Activated CD8-positive, alpha-beta memory T cell treated with anti-CD3 and anti-CD28 coated beads, Interleukin-2, amount 50 U/mL, for 24 hours (primary cell): ENCODE results near the gene CCDC89.
"Not testable (repeated sequence)": the region's sequence is repeated elsewhere in the genome, so short reads cannot be mapped to it uniquely, and the experiment has no call there.

Experiments
- DNase-seq: peaks from one replicate; pipeline ENCODE4 v3.0.0-alpha.2; 2020; ENCODE audit errors: extremely low read depth

The CCDC89 gene

DNA sequence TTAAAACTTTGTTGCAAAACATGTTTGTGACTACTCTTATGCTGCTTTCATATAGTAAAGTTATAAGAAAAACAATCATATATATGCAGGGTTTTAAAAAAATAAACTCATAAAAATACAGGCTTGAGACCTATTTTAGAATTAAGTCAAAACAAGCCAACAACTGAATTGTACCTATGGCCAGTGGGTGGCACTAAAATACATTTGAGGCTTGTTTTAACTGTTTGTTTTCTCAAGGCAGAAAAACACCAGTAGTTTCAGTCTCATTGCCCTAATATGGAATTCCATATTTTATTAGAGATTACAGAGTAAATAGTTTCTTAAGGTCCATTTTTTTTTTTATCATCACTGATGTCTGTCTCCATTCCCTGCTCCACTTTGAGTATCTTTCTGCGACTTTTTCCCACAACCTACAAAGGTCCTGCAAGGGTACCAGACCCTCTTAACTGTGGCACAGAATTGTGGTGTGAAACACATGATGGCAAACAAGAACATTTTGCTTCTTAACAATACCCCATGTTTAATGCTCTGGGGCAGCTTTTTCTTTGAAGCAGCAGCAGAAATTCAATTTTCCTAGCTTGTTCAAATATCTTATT, 8.5 kb upstream of the CCDC89 start:
- no peak for DNase-seq

DNA sequence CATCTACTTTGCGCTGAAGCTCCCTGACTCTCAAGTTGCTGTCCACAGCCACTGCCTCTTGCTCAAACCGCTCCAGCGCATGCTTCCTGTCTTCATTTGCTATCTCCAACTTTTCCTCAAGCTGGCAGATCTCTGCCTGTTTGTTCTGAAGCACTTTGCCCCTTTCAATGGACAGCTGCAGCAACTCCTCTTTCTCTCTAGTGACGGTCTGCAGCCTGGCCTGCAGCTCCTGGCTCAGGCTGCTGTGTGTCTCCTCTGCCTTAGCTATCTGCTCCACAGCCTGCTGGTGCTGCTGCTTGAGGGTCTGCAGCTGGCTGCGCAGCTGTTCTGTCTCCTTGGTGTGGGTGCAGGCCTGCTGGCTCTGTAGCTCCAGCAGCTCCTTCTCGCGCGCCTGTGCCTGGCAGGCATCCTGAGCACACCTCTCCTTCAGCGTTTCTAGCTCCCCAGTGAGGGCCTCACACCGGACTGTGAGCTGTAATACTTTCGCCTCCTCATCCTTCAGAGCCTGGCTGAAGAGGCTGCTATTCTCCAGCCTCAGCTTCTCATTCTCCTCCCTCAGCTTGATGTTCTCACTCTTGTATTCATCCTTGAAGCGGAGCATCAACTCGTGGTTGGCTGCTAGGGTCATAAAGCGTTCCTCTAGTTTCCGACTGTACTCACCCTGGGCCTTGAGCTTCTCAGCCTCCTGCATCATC, 723 bp downstream of the CCDC89 start:
- DNase-seq: no peak

DNA sequence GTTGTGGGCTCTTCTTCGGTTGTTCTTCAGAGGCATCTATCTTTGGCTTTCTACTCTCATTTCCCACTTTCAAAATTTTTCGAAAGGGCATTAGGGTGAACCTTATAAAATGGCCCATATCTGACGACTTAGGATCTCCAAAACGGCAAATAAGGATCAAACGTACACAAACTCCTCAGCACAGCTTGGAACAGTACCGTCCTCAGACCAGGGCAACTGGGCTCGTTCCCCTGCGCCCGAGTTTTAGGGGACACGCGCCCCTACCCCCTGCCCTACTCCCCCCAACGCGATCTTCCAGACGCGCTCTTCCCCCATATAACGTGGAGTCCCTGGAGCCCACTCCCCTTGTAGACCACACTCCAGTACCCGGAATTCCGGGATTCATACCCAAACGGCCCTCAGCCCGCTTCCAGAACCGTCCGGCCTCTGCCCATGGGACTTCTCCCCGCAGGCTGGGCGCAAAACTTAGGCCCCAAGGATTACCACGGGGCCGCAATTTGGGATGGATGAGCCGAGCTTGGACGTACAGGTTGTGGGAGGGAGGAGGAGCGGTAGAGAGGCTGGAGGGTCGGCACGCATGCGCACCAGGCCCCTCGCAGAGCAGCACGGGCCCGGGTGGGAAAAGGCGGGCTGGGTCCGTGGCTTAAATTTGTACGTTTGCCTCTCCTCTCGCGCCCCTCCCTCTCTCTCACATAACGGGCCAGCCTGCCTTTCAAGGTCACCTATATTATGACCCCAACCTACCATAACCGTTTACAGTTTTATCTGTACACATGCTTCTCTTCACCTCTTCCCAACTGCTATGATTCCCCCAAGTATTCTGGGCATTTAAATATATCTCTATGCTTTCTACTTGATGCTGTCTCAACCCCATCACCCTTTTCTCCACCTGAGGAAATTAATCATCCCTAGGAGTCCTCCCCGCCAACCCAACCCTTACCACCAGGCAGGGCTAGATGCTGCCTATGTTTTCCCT, 3.4 kb downstream of the CCDC89 start:
- peak; percentile 28 for DNase-seq

GRCh38 chr11:85680897-85681296, 5.1 kb downstream of the CCDC89 start:
- DNase-seq: no peak

DNA sequence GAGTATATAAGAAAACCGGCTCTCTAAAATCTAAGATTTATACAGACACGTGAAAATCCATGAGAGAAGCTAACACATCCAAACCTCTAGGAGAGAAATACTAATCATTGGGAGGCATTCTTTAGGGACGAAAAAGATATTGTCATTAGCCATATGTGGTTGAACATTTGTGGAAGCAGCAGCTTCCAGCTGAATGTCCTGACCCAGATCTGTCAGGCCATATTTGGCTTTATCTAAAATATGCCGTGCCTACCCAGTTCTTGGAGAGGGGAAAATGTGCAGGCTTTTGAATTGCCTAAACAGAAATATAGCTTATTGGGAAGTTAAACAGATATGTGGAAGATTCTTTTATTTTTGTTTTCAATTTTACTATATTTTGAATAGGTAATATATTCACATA, 6.4 kb downstream of the CCDC89 start:
- no peak for DNase-seq

DNA sequence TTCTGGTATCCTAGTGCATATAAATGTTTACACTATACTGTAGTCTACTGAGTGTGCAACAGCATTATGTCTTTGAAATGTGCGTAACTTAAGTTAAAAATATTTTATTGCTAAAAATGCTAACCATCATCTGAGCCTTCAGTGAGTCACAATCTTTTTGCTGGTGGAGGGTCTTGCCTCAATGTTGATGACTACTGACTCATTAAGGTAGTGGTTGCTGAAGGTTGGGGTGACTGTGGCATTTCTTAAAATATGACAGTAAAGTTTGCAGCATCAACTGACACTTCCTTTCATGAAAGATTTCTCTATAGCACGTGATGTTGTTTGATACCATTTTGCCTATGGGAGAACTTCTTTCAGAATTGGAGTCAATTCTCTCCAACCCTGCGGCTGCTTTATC, 12.6 kb downstream of the CCDC89 start:
- DNase-seq: no peak

DNA sequence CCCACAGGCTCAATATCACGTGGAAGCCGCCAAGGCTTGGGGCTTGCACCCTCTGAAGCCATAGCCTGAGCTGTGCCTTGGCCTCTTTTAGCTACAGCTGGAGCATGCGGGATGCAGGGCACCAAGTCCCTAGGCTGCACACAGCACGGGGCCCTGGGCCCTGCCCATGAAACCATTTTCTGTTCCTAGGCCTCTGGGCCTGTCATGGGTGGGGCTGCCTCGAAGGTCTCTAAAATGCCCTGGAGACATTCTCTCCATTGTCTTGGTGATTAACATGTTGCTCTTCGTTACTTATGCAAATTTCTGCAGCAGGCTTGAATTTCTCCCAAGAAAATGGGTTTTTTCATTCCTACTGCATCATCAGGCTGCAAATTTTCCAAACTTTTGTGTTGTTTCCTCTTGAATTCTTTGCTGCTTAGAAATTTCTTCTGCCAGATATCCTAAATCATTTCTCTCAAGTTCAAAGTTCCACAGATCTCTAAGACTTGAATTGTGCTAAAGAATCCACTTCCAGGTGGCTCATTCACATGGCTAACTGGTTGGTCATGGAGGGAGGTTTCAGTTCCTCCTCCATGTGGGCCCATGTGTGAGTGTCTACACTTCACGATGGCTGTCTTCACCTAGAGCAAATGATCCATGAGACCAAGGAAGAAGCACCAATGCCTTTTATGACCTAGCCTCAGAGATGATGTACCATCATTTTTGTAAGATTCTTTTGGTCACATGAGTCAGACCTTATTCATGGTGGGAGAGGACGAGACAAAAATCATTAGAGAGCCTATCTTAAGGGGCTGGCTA, 13.7 kb downstream of the CCDC89 start:
- no peak for DNase-seq

GRCh38 chr11:85670949-85671663, 14.9 kb downstream of the CCDC89 start:
- DNase-seq: not testable (repeated sequence)

DNA sequence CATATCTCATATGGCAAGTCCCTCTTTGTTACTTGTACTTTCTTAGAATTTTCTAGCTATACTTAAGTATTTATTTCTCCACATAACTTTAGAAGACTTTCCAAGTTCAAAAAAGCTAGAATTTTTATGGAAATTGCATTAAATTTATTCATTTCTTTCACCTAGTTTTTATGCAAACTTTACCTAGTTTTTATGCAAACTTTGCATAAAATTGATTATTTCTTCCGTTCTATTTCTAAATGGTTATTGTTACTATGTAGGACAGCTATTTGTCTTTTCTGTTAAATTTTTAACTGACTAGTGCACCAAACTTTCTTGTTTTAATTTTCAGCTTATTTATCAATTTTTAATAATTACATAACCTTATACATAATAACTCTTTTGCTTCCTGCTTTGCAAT, 17.8 kb downstream of the CCDC89 start:
- DNase-seq: no peak

DNA sequence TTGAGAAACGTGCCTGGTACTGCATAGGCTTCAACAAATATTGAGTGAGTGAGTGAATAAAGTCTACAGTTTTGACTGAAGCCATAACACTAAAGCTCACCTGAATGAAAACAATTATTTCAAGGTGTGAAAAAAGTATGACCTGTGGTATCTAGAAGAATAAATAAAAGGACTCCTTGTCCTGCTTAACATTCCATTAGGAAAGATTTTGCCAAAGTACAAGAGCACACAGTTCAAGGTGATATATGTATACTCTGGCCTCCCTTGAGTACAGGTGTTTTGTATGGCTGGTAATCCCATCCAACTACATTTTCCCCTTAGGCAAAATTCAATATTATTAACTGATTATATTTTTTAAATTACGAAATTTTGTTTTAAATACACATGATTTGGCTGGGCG, 19.3 kb downstream of the CCDC89 start:
- DNase-seq: no peak

- DNase-seq: no peak
Measured at GRCh38 chr11:85665733-85666132, 20.3 kb downstream of the CCDC89 start.

- peak; percentile 85 for DNase-seq
Measured at GRCh38 chr11:85664615-85665481, 21.1 kb downstream of the CCDC89 start, which contains the start of gene CREBZF. Gene CREBZF (minus strand): TSS chr11:85665129. CDS start chr11:85664875, 254 bp downstream.

- DNase-seq: peak; percentile 61
Measured at GRCh38 chr11:85663753-85664614, 22.0 kb downstream of the CCDC89 start.

DNA sequence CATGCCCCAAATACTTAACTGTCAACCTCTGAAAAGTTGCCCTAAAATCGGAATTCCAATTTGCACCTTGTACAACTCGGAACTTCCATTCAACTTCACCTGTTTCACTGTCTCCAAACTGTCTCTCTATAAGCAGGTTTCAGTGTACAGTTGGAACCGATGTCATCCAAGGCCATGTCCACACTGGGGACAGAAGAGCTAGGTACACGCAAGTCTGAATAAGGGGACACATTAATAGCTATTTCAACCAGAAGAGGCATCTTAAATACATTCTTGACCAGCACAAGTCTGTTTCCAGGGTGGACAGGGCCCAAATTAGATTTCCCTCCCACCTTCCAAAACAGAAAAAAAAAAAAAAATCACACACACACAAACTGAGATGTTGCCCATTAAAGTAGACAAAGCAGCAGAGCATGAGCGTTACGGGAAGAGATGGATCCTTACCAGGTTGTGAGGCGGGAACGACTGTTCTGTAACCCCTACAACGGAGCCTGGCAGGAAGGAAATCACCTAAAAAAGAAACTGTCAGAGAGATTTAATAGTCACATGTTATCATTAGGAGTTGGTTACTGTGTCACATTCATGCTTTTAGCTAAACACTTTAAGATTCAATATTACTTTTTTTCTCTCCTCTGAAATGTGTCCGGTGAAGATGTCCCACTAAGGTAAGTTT, 22.8 kb downstream of the CCDC89 start:
- DNase-seq: no peak

- DNase-seq: no peak
Measured at GRCh38 chr11:85661972-85662664, 23.9 kb downstream of the CCDC89 start.

DNA sequence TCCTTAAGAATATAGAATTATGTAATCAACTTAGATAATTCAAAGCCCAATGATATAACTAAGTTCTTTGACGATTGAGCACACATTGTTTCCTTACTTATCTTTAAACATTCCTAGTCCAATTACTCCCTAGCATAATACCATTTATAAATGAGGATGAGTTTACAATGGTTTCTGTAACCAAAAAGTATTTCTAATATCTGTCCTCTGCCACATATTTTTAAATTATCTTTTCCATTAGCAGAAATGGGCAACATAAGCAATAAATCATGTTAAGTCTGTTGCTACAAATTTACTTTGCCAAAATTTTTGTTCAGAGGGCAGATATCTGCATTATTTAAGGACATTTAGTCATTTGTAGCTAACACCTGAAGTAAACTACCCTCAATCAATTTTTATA, 27.8 kb downstream of the CCDC89 start:
- DNase-seq: no peak

- no peak for DNase-seq
Measured at GRCh38 chr11:85656777-85657176, 29.2 kb downstream of the CCDC89 start.

- DNase-seq: not testable (repeated sequence)
Measured at GRCh38 chr11:85654343-85654742, 31.7 kb downstream of the CCDC89 start.
